MM.1S (cell line): ENCODE results near the gene LOXL4.

Experiments
- CTCF ChIP-seq: fragments of 300-600 bp; sonication (generic); IDR thresholded peaks from 2 replicates; pipeline ENCODE4 v1.5.1; 2016; ENCODE audit warnings: antibody characterized with exemption, low read length, mixed read lengths
- EZH2 ChIP-seq: fragments of 300-600 bp; sonication (generic); optimal IDR thresholded peaks from 2 replicates; pipeline ENCODE3; 2017; ENCODE audit warnings: low read depth, mild to moderate bottlenecking, antibody characterized with exemption, low read length, mixed read lengths
- EZH2phosphoT487 ChIP-seq: fragments of 300-600 bp; sonication (generic); IDR thresholded peaks from 2 replicates; pipeline ENCODE4 v1.6.1; 2018; ENCODE audit warnings: antibody characterized with exemption, low read length

GRCh38 chr10:98286419-98286818 lies 18.4 kb upstream of the LOXL4 start:
- no peak for TF ChIP-seq EZH2
- no peak for TF ChIP-seq CTCF
- TF ChIP-seq EZH2phosphoT487, result no peak
